Thyroid gland (tissue), 4 donors: Measurements from ENCODE around the gene STKLD1.

ENCODE experiments used
- CTCF ChIP-seq, 6 experiments: fragments of 200-600 bp in 3 of 6; fragments of 450-650 bp in 3 of 6; sonication (generic) in 3 of 6; IDR thresholded peaks; one replicate each; pipeline ENCODE4 v1.5.1; 2016 to 2019; ENCODE audit warnings: antibody characterized with exemption in 6 of 6, mild to moderate bottlenecking in 2 of 6, inconsistent platforms in 1 of 6, moderate library complexity in 1 of 6
- POLR2A ChIP-seq, 2 donors: fragments of 450-650 bp; IDR thresholded peaks; one replicate each; pipeline ENCODE4 v1.6.1; 2017; ENCODE audit warnings: antibody characterized with exemption in 2 of 2, mild to moderate bottlenecking in 2 of 2, moderate library complexity in 1 of 2

GRCh38 chr9:133430244-133430643 lies 54.1 kb downstream of the STKLD1 start:
- TF ChIP-seq CTCF (IDR thresholded peaks at IDR 0.05) (no peak), POLR2A (IDR thresholded peaks at IDR 0.05) (no peak)
